Forelimb muscle (tissue), 1 donor: Measurements from ENCODE around the gene AK5. TPM values are rescaled to one million over a fixed set of nuclear protein-coding genes. Genes with fewer than 3 reads are reported as not detected.

Source experiments
- DNase-seq: peaks from one replicate; pipeline ENCODE4 v3.0.0-alpha.2; 2013; ENCODE audit warnings: low read depth
- polyA plus RNA-seq: library from polyadenylated mRNA; unstranded; fragments of 120-200 nt; gene quantifications from one replicate; pipeline ENCODE4 v1.2.1, GENCODE V29; 2013; ENCODE audit not compliant: insufficient read length

AK5 gene
- polyA plus RNA-seq, 1 donor, result 5.8 TPM

DNA sequence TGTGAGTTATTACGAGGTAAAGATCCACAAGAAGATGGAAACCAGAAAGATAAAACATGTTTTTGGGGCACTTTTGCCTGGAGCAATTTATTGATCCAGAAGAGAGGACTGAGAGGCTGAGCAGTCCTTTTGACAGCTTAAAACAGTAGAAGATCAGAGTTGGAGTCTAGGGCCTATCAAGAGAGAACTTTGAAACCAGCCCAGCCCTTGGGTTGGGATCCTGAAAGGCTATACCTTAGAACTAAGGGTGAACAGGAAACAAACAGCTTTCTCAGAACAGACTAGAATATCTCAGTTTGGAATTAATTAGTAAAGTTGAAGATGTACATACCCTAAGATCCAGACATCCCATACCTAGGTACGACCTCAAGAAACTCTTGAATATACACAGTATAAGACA lies 311.1 kb downstream of the AK5 start:
- DNase-seq, result no peak

DNA sequence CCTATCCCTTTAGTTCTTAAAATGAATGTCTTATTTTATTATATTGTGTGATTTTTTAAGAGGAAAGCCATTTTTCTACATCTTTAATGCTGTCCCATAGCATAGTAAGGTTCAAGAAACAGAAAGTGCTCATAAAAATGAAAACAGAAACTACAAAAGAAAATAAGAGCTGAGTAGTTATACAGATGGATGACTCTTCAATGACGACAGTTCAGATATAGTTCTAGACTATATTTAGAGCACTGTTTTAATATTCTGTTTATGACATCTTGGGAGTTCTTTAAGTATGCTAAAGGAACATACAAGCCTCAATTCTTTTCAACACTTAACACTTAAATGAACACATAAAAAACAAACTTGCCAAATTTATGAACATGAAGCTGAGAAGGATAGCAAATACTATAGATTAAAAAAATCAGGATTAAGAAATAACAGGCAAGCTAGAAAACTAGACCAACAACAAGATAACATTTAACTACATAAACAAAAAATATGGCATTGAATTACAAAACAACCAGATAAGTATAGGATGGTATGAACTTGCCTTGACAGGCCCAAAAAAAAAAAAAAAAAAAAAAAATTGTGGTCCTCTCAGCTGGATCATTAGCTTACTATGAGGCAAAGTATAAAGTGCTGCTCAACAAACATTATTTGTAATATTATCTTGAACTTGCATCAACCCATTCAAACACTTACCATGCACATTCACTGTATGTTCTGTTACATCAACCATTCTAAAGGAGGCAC lies 312.7 kb downstream of the AK5 start:
- DNase-seq, result no peak

DNA sequence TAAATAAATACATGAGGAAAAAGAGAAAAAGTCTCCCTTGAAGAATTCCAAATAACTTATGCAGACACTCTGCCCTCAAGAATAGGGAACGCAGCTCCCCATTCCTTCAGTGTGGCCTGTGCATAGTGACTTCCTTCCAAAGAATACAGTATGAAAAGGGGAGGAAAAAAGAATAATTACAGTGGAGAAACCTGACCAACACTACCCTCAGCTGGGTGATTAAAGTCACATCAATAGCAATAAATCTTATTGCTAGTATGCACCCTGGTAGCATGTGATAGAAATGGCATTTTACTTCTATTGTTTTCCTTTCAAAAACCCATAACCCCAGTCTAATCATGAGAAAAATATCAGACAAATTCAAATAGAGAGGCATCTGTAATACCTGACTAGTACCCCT lies 315.5 kb downstream of the AK5 start:
- DNase-seq, result no peak

DNA sequence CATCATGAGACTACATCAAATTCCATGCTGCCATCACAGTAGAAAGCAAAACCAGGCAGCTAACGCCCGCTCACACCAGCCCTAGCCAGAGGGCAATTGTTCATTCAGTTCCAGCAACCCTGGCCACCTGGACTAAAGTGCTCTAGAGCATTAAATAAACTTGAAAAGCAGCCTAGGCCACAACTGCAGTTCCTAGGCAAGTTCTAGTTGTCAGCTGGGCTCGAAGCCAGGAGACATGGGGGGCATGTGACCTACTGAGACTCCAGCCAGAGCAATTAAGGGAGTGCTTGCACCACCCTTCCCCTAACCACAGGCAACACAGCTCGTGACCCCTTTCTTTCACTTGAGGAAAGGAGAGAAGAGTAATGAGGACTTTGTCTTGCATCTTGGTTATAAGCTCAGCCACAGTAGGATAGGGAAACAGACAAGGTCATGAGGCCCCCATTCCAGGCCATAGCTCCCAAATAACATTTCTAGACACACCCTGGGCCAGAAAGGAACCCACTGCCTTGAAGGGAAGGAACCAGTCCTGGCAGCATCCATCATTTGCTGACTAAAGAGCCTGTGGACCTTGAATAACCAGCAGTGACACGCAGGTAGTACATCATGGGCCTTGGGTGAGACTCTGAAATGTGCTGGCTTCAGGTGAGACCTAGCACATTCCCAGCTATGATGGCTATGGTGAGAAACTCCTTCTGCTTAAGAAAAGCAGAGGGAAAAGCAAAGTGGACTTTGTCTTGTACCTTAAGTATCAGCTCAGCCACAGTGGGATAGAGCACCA lies 323.6 kb downstream of the AK5 start:
- DNase-seq, result no peak

DNA sequence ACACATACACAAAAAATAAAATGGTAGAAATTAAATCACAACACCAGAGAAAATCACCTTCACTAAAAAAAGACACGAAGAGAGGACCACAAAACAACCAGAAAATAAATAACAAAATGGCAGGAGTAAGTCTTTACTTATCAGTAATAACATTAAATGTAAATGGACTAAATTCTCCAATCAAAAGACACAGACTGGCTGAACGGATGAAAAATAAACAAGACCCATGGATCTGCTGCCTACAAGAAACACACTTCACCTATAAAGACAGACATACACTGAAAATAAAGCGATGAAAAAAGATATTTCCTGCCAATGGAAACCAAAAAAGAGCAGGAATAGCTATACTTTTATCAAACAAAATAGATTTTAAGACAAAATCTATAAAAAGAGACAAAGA lies 327.1 kb downstream of the AK5 start:
- DNase-seq, result no peak

Other genes starting within 250 kb of the AK5 start
- gene PIGK, start 62.6 kb upstream of the AK5 start, polyA plus RNA-seq, result 22.7 TPM